ENCODE data around the gene TWF2.

Gene TWF2

DNA sequence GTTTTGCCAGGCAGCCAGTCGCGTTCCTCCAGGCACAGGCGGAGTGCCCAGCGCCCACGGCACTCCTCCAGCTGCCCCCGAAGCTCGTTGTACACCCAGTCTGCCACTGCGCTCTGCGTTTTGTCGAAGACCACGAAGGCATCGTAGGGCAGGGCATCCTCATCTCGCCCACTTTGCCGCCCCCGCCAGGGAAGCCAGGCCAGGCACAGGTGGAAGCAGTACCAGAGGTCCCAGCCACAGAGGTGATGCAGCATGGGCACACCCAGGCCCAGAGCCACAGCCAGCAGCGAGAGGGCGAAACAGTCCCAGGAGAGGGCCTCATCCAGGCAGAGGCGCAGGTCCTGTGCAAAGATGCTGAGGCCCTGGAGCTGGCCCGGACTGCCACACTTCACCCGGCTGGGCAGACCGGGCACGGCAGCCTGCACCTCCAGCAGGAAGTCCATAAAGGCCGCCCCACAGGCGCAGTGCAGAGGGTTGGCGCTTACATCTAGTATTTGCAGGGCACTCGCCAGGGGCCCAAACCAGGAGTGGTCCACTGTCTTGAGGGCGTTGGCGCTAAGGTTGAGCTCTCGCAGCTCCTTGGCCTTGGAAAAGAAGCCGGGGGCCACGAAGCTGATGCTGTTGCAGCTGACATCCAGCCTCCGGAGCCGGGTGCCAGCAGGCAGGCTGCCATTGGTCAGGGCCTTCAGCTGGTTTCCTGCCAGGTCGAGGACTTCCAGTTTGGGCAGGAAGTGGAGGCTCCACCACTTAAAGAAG, 17.2 kb downstream of the TWF2 start:
- peak; percentile 64 for DNase-seq

DNA sequence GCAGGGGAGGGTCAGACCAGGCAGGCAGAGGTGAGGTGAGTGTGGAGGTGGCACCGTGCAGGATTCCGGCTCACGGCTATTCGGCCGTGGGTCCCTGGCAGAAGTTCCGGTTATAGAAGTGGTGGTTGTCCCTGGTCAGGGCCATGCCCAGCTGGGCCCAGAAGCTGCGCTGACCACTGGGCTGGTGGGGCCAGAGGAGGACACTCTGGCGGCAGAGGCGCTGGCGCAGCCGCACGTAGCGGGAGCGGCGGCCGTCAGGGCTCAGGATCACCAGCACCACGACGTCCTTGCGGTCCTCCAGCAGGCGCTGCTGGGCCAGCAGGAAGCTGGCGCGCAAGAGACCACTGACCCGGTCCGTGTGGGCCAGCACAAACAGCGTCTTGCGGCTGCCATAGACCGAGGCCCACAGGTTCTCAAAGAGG, 17.8 kb downstream of the TWF2 start:
- DNase-seq: no peak

DNA sequence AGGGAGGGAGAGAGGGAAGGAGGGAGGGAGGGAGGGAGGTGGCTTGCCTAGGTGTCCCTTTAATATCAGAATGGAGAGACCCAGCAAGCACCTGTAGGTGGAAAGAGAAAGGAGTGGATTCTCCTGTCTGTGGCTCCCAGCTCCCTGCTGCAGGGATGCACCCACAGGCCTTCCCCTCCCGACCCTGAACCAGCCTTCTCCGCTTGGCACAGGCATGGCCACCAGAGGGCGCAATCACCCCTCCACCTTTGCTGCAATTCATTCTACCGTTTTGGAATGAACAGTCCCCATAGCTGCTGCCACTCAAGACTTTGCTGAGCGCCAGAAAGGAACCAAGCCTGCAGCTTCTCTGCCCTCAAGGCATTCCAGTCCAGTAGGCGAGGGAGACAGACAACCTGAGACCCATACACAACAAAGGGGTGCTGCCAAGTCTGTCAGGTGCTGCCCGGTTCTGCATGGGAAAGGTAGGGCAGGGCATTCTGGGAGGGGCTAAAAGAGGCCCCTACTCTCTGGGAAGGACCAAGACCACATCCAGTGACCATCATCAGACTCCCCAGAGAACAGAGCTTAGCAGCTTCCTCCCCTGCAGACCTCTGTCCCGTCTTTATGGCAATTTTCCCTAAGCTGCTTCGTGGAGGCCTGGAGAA, 18.5 kb downstream of the TWF2 start:
- peak; percentile 89 for DNase-seq

DNA sequence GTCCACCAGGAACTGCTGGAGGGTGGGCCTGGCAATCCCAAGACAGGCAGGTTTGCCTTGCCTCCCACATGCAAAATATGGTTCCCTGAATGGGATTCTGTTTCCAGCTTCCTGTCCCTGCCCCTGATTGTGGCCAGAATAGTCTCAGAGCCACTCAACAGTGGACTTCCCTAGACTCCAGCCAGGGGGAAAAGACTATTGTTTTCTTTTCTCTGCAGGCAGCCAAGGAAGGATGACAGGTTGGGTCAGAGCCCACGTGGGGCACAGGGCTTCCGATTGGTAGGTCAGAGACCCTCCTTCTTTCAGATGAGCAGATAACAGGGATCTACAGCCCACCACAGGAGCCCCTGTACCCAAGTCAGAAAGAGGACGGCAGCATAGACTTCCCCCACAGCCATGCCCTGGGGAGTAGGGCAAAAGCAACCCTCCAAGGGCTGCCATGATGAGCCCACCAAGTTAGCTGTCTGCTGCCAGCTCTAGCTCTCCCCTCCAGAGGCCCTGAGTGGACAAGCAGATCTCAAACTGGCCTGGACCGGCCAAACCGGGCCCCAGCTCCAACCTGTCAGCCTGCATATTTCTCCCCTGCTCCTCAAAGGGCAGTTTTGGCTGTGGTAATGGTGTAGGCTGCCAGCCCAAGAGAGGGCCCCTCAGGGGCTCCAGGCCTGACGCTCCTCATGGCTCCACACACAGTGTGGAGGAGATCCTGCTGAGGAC, 19.9 kb downstream of the TWF2 start:
- no peak for DNase-seq

DNA sequence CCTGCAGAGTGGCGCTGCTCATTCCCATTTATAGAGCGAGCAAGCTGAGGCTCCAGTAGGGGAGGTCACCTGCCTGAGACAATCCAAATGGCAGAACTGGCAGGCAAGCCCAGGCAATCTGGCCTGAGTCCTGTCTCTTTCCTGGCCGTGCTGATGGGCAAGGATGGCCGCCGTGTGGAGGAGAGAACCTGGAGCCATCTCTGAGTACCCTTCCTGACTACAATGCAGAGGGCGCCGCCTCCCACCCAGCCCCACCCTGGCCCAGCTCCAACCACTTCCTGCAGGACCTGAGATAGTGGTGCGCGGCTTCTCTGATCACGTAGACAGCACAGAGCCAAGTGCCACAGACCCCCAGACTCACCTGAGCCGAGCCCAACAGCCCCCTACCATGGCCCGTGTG, 20.5 kb downstream of the TWF2 start:
- peak; percentile 46 for DNase-seq

DNA sequence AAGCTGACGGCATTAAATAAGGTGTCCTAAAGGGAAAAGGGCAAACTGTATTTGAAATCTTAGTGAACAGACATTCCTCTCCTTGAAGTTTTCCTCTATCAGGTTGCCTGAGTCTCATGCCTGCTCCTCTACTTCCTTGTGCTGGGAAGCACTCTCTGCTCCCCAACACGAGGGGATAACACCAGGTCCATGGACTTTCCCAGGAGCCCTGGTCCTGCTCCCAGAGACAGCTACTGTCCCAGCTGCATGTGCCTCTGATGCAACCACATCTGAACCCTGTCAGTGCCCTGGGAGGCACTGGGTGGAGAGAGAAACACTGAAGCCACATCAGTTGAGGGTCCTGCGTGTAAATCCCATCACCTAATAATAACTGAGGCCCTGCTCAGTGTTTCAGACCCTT, 20.9 kb downstream of the TWF2 start:
- DNase-seq: no peak

DNA sequence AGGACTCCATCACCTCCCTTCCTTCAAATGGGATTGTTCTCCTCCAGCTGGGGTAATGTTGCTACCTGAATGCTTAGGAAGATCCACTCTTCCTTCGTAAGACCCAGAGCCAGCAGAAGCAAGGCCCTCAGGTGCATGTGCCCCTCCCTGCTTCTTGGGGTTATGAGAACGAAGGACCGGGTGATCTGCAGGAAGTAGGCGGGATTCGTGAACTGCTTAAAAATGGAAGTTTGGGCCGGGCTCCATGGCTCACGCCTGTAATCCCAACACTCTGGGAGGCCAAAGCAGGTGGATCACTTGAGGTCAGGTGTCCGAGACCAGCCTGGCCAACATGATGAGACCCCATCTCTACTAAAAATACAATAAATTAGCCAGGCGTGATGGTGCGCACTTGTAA, 21.6 kb downstream of the TWF2 start:
- DNase-seq: no peak

DNA sequence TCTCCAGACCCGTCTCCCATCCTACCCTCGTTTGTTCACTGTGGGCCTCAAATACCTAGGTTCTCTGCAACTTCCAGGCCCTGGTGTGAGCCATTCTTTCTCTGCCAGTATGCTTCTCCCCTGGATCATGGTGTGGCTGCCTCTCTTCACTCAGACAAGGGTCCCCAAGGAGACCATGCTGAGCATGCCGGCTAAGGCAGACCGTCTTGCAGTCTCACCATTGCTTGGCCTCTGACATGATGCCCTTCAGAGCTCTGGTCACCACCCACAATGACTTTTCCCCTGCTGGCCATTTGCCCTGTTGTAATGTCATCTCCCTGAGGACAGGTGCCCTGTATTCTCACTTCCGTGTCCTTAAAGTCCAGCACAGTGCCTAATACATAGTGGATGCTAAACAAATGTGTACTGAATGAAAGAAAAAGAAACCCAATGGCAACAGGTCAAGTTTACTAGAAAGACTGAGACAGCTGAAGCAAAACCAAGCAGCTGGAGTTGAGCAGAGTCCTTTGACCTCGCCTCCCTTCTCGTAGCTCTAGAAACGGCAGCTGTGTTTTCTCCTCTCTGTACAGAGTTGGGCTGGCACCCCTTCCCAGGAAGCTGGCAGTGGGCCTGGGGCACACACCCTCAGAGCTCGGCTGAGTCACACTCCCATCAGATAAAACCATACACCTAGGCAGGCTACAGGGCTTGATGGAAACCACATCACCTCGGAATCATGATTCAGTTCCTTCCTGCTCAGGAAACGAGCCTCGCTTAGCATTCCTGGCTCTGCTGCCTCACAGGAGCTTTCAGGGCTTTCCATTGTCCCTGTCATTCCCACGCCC, 22.2 kb downstream of the TWF2 start:
- peak; percentile 63 for DNase-seq

DNA sequence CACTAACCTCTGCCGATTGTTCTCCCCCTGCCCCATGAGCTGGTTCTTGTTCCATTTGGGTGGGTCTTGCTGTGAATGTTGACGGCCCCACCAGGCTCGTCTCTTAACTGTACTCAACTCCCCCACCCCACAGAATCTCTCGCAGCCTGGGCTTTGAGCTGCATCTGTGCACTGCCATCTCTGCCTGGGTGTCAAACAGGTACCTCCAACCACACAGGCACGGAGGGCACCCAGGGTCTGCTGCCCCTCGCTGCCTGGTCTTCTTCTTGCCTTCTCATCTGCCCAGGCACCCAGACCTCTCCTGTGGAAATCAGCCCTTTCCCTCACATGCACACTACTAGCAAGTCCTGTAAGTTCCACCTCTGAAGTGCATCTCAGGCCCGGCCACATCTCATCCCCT, 23.6 kb downstream of the TWF2 start:
- DNase-seq: no peak

DNA sequence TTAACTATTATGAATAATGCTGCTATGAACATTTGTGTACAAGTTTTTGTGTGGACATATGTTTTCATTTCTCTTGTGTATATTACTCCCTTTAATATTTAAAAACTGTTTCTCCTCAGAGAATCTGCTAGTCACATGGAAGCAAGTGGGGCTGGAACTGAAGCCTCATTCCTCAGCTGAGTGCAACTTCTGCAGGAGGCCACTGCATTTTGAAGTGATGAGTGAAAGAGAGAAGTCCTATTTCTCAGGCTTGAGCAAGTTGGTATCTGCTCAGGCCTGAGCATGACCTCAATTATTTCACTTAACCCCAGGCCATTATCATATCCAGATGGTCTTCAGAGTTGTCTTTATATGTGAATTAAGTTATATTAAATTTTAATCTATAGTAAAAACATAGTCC, 25.1 kb downstream of the TWF2 start:
- DNase-seq: no peak

DNA sequence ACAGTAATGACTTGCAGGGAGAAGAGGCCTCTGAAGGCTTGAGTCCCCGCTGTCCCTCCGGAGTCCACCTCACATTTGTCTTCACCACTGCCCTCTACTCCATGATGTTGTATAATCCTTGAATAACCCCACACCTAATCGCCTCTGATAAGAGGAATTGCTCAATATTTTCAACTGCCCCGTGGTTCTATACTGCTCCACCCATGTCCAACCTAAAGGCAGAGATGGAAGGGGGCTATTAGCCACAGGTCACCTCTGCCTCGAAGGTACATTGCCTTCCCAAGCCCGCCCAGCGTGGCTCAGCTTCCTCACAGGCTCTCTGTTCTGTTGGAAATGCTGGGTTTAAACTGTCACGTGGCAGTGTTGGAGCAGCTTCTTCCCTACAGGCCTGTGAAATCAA, 26.0 kb downstream of the TWF2 start:
- DNase-seq: no peak

DNA sequence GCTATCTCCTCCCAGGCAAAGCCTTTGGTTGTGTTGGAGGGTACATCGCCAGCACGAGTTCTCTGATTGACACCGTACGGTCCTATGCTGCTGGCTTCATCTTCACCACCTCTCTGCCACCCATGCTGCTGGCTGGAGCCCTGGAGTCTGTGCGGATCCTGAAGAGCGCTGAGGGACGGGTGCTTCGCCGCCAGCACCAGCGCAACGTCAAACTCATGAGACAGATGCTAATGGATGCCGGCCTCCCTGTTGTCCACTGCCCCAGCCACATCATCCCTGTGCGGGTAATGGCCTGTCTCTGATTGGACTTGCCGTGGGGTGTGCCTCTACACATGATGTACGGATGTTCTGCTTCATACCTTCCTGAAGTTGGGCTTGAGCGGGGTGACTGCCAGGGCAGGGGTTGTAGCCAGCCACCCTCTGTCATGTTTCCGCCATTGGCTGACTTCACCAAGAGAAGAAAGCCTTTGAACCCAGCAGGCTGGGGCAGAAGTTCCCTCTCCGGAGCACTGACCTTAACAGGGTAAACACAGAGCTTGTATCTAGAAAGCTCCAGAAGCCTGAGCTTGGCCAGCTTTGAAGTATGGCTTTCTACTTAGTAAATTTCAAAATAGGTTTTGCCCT, 27.6 kb downstream of the TWF2 start:
- DNase-seq: no peak

DNA sequence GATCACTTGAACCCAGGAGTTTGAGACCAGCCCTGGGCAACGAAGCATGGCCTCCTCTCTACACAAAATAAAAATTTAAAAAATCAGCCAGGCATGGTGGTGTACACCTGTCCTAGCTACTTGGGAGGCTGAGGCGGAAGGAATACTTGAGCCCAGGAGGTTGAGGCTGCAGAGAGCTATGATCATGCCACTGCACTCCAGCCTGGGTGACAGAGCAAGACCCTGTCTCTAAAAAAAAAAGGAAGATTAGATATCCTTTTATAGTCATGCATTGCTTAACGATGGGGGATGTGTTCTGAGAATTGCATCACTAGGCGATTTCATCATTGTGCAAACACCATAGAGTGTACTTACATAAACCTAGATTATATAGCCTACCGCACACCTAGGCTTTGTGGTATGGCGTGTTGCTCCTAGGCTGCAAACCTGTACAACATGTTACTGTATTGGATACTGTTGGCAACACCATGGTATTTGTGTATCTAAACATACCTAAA, 28.4 kb downstream of the TWF2 start:
- DNase-seq: no peak

DNA sequence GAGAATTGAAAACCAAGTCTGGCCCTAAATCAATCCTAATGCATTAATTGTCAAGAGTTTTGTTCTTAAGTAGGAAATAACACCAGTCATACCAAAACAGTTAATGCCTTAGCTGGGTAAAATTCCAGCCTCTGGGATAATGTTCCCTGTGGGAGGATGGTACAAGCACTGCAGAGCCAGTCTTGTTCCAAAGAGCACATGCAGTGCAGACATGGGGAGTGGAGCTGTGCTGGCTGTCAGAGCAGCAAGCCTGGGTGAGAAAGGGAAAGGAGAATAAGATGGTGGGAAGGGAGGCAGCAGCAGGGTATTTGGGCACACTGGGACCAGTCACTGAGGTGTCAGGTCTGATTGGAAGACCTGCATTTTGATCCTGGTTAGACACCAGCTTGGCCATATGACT, 28.9 kb downstream of the TWF2 start:
- no peak for DNase-seq

DNA sequence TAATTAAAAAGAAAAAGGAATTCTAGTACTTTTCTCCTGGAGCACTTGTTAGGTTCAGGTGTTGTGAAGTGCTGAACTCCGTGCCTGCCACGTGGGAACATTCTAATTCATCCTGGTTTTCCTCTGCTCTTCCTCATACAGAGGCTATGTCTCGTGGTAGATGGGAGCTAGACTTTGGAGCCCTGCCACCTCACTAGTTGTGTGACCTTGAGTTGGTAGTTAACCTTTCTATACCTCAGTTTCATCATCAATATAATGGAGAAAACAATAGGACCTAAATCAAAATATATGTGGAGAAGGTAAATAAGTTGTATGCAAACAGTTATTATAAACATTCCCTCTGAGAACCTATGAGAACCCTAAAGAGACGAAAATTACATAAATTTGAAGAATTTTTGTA, 30.4 kb downstream of the TWF2 start:
- DNase-seq: no peak

DNA sequence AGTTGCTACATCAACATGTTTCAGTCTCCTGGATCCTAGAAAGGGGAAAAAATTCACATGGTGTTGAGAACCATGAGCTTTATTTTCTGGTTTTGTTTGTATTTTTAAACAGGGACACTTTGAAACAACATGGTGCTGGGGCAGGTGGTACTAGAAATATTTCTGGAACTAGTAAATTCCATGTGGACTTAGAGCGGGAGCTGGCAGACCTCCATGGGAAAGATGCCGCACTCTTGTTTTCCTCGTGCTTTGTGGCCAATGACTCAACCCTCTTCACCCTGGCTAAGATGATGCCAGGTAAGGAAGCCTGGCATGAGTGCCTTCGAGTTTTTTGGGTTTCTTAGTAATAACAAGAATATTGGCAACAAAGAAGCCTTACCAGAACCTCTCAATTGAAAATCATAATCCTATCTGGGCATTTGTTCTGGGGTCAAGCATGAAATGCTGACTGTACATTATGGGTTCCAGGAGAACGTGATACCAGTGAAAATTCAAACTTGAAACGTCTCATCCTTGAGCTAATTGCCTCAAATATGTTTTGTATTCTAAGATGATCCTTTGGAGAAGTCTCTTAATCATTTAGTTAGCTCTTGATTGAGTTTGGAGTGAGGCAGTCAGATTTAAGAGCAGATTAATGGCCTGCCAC, 33.1 kb downstream of the TWF2 start:
- DNase-seq: no peak

DNA sequence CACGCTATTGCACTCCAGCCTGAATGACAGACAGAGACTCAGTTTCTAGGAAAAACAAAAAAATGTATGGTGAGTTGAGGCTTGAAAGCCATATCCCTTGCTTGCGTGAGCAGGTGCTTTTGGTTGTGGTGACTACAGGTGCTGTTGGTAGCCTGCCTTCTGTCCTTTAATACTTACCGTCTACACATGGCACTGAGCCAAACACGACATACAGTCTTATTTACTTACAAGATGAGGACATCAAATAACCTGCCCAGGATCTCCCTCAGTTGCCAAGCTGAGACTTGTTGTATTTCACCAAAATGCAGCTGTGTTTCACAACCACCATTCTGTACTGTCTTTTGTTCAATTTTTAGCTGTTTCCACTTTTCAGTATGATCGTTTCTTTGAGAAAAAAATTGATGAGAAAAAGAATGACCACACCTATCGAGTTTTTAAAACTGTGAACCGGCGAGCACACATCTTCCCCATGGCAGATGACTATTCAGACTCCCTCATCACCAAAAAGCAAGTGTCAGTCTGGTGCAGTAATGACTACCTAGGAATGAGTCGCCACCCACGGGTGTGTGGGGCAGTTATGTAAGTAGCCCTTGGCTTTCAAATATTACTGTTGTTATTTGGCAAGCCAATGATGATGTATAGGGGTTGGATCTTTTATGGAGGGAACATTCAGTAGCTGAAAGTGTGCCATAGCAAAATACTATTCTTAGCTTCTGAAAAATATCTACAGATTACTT, 34.5 kb downstream of the TWF2 start:
- DNase-seq: no peak

DNA sequence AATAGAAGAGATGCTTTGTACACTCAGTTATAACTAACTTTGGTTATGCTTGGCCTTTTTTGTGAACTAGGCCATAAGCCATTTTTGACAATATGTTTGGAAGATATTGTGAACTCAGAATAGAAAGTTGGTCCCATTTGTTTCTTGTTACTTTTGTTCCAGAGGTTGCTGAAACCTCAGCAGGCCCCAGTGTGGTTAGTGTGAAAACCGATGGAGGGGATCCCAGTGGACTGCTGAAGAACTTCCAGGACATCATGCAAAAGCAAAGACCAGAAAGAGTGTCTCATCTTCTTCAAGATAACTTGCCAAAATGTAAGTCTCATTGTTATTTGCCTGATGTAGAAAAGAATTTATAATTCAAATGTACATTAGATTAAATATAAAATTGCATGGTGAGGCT, 35.3 kb downstream of the TWF2 start:
- no peak for DNase-seq

DNA sequence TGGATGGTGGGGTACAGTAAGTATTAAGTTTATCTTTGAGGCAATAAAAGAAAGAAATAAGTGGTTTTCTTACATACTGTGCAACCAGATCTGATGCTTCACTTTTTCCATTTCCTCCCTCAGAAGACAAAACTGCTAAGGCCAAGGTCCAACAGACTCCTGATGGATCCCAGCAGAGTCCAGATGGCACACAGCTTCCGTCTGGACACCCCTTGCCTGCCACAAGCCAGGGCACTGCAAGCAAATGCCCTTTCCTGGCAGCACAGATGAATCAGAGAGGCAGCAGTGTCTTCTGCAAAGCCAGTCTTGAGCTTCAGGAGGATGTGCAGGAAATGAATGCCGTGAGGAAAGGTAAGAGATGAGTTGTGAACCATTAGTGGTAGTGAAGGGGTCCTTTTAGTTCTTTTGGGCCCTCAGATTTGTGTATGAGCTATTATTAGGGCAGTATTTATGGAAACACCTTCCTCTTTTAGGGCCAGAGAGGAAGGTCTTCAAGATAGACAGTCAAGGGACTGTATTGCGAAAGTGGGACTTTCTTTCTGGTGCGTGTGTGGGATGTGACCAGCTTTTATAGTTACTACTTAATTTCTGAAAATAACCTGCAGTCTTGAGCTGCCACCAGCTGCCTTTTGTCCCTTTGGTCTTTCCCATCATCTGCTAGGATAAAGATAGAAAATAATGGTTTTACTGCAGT, 36.4 kb downstream of the TWF2 start:
- no peak for DNase-seq

DNA sequence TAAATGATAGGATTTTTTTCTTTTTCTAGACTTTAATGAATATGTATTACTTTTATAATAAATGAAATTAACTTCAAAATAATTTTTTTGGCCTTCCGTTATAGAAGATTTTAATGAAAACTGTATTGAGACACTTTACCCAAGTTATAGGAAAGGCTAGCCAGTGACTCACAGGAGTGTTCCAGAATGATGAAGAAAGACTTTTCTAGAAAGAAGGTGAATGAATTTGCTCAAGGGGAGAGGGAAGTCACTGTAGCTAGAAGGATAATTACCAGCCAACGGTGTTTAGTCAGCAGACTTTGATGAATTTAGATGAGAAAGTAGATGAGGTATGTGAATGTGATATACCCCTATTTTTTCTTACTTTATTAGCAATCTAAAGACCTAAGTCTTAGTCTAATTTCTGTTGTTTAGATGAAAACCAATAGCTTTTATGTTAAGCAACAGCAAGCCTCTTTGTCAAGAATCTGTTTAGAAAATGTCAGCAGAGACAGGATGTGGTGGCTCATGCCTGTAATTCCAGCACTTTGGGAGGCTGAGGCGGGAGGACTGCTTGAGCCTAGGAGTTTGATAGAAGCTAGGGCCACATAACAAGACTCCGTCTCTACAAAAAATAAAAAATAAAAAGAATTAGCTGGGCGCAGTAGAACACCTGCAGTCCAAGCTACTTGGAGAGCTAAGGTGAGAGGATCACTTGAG, 37.8 kb downstream of the TWF2 start:
- DNase-seq: no peak

All from activated gamma-delta T cell treated with Interleukin-2 at 50 U/mL for 16 hours (primary cell).